Fibroblast of skin of right quadriceps (primary cell): Measurements from ENCODE around the gene TBC1D25.

Experiments
- DNase-seq: peaks from one replicate; pipeline ENCODE4 v3.0.0-alpha.2; 2013

Gene TBC1D25, protein sequence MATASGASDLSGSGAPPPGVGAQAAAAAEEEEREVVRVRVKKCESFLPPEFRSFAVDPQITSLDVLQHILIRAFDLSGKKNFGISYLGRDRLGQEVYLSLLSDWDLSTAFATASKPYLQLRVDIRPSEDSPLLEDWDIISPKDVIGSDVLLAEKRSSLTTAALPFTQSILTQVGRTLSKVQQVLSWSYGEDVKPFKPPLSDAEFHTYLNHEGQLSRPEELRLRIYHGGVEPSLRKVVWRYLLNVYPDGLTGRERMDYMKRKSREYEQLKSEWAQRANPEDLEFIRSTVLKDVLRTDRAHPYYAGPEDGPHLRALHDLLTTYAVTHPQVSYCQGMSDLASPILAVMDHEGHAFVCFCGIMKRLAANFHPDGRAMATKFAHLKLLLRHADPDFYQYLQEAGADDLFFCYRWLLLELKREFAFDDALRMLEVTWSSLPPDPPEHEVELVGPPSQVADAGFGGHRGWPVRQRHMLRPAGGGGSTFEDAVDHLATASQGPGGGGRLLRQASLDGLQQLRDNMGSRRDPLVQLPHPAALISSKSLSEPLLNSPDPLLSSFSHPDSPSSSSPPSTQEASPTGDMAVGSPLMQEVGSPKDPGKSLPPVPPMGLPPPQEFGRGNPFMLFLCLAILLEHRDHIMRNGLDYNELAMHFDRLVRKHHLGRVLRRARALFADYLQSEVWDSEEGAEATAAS

DNA sequence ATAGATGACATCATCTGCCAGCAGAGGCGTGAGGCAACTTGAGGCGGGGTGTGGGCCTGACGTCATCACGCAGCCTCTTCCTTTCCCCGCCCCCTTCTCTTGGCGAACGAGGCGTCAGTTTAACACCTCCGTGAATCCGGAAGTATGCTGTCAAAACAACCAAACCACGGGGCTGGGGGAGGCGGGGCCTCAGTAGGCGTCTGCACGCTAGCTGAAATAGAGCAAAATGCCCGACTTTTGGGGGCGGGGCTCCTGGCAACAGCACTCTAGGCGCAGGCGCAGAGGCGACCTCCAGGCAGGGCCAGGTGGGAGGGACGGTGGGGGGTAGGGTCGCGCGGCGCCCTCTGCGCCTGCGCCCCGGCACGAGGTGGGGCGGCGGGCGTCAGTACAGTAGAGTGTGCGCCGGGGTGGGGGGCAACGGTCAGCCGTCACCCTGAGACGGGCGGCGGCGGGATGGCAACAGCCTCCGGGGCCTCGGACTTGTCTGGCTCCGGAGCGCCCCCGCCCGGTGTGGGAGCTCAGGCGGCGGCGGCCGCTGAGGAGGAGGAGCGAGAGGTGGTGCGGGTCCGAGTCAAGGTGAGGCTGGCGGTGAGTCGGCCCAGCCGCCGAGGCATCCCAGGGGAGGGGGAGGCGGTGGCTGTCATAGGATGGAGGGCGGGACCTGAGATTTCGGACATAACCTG is at the start of gene TBC1D25:
TSS of gene TBC1D25 (plus strand) at position 370 of the 683 bp plus-strand sequence. CDS start at position 454, 84 bp downstream.
- DNase-seq = peak; percentile 97

DNA sequence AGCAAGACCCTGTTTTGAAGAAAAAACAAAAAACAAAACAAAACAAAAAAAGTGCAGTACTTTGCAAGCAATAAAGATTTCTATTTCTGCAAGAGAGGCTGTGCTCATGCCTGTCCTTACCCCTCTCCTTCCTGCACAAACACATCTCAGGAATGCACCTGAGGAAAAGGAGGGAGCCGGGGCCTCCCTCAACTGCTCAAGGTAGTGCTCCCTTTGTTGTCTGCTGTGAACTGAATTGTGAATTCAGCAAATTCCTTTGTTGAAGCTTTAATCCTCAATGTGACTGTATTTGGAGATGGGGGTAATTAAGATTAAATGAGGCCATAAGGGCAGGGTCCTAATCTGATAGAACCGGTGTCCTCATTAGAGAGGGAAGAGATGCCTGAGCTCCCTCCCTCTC is 49.6 kb upstream of the TBC1D25 start:
- DNase-seq = no peak

DNA sequence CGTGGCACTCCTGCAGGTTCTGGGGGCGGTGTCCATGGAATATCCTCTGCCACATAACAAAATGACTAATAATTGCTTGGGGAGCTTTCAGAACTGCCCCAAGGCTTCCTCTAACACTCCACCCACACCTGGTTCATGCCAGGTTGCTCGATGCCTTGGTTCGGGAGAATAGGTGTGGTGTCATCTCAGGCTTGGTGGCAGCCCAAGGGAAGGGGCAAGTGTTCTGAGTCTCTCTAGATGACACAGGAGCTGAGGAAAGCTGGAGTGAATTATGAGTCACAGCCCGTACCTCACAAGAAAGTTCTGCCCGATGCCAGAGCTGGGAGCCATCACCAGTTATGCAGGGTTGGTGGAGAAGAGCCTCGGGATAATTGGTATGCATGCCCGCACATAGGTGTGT is 48.9 kb upstream of the TBC1D25 start:
- no peak for DNase-seq

DNA sequence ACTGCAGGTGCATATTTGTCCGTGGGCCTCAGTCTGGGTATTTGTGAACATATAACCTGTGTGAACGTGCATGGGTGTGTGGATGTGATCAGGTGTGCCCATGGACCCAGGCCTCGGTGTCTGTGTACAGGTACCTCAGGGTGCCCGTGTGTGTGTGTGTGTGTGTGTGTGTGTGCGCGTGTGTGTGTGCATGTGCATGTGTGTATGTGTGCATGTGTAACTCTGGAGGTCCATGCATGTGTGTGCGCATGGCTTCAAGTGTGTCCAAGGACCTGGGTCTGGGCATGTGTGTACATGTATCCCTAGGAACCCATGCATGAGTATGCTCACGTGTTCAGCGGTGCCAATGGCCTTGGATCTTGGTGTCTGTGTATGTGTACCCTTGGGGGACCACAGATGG is 47.7 kb upstream of the TBC1D25 start:
- DNase-seq = no peak

DNA sequence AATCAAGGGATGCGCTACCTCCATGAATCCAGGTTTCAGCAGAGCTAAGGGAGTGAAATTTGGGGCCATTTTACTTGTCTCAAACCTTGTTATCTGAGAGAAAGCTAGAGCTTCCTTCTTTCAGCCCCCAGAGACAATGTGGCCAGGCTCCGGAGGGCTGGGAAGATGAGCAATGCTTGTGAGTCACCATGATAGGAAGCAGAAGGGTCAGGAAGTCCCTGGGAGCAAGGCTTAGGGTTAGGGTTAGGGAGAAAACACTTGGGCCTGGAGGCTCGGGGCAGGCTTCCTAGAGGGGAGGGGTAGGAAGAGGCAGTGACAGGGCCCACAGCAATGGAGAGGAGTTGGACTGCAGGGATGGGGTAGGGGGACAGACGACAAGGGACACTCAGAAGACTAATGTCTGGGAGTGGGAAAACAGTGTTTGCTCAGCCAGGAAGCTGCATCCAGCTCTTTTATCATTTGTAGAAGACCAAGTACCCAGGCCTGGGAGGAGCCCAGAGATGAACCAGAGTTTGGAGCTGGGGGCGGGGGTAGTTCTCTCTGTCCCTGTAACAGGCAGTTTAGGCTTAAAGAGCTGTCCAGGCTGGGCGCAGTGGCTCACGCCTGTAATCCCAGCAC is 47.1 kb upstream of the TBC1D25 start:
- DNase-seq = peak; percentile 49

DNA sequence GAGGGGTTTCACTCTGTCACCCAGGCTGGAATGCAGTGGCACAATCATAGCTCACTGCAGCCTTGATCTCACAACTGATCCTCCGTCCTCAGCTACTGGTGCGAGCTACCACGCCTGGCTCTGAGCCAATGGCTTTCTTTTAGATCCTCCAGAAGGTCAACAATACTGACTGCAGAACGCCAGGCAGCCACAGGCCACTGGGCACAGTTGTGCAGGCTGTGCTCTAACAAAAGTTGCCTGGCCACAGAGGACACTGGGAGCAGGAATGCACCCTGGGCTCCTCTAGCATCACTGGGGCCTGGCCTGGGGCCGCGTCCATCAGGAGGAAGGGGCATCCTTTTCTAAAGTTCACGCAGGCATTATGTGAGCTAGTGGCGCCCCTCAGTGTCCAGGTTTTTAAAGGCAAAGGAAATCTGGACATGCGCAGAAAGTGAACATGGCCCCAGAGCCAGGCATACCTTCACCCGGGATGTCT is 45.6 kb upstream of the TBC1D25 start:
- DNase-seq = peak; percentile 35

DNA sequence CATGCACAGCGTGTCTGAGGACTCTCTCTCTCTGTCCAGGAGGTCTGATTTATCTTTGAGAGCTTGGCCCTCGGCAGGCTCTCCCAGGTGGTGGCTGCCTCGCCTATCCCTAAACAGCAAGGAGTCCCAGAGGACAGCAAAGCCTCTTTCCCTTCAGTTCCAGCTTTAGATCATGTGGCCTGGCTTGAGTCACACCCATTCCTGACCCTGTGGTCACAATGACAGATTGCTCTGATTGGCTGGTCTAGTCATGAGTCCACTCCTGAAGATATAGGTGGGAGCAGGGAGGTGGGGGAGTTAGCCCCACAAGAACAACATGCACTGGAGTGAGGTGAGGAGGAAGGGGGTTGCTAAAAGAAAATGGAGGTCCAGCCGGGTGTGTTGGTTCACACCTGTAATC is 42.9 kb upstream of the TBC1D25 start:
- no peak for DNase-seq

DNA sequence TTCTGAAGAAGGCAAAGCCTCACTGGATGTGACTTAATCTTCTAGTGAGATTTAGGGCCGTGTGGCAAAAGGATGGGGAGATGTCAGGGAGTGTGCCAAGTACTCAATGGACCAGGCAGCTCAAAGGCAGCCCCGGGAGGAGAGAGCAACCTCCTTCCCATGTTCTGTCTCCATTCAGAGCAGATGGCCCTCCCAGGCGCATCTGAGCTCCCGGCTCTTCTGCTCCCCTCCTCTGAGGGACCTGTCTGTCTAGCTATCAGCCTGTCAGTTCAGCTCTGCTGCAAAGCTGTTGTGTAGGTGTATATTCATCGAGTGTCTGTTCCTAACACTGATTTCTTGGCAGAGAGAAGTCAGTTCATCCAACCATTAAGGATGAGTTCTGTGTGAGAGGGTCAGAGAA is 41.6 kb upstream of the TBC1D25 start:
- no peak for DNase-seq

DNA sequence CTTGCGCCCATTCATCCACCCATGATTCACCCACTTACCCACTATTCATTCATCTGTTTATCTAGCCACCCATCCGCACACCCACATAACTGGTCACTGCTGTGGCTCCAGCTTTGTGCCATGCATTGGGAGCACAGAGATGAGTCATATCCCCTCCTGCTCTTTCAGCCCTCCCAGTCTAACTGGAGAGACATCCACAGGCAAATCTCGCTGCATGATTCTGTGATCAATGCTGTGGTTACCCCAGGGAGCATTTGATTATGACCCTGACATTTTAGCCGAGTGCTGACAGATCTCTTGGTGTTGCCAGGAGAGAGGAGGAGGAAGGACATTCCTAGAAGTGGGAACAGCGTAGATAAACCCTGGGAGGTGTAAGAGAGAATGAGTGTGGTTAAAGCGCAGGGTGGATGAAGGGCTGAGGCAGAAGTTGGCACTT is 41.1 kb upstream of the TBC1D25 start:
- peak; percentile 66 for DNase-seq

DNA sequence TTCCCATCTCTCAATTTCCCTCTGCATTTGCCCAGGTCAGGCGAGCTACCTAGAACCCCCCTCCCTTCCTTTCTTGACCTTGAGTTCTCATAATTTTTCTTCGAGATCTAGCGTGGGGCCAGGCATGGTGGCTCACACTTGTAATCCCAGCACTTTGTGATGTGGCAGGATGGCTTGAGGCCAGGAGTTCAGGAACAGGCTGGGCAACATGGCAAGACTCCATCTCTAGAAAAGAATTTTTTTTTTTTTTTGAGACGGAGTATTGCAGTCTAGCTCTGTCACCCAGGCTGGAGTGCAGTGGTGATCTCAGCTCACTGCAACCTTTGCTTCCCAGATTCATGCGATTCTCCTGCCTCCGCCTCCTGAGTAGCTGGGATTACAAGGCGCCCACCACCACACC is 35.3 kb upstream of the TBC1D25 start:
- DNase-seq = no peak

DNA sequence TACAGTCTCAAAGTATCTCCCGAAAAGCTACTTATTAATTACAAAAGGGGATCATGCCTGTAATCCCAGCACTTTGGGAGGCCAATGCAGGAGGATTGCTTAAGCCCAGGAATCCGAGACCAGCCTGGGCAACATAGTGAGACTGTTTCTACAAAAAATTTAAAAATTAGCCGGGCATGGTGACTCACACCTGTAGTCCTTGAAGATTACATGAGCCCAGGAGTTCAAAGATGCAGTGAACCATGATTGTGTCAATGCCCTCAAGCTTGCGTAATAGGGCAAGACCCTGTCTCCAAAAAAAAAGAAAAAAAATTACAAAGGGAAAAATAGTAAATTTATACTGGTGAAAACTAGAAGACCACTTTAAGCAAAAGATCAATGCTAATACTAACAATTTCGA is 34.0 kb upstream of the TBC1D25 start:
- DNase-seq = no peak

DNA sequence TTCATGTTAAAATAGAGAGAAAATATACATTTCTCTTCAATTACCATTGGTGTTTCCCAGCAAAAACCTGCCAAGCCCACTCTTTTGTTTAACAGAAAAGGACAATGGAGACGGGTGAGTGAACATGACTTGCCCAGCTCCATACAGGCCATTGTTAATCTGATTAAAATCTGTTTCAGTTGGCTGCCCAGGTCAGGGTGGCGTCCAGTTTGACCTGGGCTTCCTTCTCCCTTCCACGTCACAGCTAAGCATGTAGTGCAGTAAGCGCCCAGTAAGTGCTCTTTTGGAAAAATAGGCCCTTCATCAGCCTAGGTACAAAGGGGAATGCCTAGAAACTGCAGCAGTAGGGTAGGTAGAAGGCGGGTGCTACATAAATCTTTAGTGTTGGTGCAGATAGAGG is 32.3 kb upstream of the TBC1D25 start:
- DNase-seq = no peak

DNA sequence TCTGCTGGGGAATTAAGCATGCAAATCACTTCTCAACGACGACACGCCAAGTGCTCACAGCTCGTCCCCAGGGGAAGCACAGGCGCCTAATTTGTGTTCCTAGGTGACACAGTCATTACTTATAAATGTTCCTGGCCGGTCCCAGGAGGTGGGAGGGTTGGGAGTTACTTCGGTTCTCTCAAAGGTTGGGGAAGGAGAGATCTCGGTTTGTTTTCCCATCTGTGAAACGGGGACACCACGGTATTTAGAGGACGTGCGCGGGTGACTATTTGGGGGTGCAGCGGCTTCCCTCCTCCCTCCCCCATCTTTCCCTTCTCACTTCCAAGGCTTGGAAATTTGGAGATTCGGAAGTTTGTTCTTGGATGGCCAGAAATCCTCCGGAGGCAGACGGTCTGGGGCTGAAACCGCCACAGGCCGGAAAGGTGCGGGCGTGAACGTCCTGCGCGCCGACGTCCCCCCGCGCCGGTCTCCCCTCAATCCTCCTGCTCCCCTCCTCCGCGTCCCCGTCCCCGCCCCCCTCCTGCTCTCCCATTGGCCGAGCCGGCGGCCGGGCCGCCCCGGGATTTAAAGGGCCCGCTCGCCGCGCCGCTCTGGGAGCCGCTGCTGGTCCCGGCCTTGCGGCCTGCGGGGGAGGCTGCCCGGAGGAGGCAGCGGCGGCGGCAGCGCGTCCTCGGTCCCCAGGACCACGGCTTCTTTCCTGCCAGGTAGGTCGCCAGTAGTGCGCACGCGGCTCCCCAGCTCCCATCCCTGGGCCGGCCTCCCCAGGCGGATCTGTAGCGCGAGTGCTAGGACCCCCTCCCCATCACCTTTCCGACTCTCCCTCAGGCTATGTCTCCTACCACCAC is 30.9 kb upstream of the TBC1D25 start, which contains the start of gene PORCN:
TSS of gene PORCN (plus strand) at position 593 of the 845 bp plus-strand sequence. CDS start 829 bp downstream, outside the sequence.
- peak; percentile 64 for DNase-seq

DNA sequence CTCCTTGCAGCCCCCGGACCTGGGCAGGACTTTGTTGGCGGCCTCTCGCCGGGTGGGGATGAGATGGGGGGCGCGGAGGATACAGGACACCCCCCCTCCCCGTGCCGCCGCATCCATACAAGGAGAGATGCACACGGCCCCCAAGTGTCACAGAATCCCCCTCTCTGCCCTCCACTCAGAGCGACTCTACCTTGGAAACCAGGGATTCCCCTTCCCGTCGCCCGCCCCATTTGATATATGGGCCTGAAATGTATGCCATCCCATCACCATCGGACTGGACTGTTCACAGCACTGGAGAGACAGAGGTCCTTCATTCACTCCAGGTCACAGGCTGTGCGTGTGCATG is 30.3 kb upstream of the TBC1D25 start:
- DNase-seq = no peak

DNA sequence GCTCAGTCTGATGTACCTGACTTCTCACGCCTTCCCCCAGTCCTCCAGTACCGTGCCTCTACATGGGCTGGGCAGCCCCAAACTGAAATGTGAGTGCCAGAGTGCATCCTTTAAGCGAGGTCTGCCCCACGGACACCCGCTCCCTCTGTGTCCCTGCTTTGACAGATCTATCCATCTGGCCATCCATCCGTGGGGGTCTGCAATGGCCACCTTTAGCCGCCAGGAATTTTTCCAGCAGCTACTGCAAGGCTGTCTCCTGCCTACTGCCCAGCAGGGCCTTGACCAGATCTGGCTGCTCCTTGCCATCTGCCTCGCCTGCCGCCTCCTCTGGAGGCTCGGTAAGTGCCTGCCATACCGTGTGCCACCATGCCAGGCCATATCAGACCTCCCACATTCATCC is 29.9 kb upstream of the TBC1D25 start:
- DNase-seq = no peak

DNA sequence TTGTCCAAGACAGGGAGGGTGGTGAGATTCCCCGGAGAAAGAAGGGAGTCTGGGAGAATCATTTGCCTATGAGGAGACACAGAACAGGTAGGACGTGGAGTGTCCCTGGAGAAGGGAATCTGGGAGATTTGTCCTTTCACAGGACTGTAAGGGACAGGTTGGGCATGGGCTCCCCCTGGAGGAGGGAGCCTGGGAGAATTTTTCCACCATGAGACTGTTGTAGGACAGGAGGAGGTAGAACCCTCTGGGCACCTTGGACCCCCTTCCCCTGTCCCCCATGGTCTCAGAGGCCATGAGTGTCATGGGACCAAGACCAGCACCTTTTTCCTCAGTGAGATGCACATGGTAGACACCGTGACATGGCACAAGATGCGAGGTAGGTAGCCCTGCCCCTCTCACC is 28.0 kb upstream of the TBC1D25 start:
- no peak for DNase-seq

DNA sequence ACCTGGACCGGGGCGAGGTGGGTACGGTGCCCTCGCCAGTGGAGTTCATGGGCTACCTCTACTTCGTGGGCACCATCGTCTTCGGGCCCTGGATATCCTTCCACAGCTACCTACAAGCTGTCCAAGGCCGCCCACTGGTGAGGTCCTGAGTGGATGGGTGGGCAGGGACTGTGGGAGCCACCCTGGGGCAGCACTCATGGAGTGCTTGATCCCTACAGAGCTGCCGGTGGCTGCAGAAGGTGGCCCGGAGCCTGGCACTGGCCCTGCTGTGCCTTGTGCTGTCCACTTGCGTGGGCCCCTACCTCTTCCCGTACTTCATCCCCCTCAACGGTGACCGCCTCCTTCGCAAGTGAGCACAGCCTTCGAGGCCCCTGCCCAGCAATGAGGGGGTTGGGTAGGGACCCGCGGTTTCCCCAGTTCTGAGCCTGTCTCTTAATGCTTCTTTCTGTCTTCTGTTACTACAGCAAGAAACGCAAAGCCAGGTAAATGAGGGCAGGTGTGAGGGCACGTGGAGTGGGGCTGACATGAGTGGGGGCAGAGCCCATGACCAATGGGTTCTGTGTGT is 27.1 kb upstream of the TBC1D25 start:
- no peak for DNase-seq

DNA sequence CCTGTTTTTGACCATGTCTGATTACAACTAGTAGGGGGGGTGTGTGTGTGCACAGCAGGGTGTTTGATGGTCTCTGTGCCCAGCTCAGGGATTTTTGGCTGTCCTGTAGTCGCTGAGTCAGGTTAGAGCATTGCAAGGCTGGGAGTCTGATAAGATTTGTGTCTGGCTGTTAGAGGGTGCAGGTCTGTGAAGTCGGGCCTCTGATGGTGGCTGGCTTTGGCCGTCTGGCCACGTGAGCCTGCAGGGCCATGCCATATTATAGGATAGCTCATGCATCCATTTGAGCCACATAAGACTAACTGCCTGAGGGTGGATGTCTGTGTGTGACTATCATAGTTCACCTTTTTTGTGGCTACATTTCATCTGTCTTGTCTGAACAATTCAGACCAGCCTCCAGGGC is 25.8 kb upstream of the TBC1D25 start:
- no peak for DNase-seq

DNA sequence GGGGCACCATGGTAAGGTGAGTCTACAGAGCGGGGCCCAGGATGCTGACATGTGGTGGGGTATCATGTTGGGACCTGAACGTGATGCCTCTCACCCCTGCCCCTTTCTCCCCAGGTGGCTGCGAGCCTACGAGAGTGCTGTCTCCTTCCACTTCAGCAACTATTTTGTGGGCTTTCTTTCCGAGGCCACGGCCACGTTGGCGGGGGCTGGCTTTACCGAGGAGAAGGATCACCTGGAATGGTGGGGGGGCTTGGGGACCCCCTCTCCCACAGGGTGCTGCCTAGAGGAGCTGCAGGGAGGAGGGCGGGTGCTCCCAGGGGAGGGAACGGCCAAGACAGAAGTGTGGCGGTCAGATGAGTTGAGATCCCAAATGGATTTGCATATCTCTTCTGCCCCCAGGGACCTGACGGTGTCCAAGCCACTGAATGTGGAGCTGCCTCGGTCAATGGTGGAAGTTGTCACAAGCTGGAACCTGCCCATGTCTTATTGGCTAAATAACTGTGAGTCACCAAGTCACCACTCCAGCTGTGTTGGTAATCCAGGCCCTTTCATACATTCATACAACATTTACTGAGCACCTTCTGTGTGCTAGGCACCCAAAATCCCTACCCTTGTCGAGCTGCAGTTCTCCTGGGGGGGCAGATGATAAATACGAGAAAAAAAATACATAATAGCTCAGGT is 25.2 kb upstream of the TBC1D25 start:
- DNase-seq = no peak

DNA sequence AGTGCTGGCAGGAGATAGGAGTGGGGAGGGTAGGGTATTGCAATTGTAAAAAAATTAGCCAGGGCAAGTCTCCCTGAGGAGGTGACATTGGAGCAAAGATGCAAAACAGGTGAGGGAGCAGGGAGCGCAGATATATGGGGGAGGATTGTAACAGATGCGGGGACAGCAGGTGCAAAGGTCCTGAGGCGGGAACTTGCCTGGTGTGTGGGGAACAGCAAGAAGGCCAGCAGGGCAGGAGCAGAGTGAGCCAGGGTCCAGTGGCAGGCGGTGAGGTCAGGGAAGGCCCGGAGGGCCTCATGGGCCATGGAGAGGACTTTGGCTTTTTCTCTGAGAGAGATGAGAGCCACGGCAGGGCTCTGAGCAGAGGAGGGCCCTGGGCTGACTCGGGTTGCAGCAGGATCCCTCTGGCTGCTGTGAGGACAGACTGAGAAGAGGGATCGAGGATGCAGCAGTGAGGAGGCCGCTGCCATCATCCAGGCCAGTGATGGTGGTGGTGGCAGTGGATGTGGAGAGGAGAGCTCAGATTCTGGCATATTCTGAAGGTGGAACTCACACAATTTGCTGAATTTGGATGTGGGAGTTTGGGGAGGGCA is 24.6 kb upstream of the TBC1D25 start:
- no peak for DNase-seq

DNA sequence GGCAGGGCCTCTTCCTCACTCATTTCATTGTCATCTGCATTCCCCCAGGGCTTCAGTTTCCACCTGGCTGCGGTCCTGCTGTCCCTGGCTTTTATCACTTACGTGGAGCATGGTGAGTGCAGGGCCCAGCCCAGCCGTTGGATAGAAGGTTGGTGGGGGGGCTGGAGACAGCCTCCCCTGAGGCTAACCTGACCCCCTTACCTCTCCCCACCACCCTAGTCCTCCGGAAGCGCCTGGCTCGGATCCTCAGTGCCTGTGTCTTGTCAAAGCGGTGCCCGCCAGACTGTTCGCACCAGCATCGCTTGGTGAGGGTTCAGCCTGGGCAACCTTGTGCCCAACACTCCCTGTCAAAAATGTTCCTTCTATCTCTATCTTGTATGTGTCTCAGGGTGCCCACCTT is 23.7 kb upstream of the TBC1D25 start:
- no peak for DNase-seq
